K562 (cell line): ENCODE data around the gene CD47. TPM values are rescaled to one million over a fixed set of nuclear protein-coding genes. Genes with fewer than 3 reads are reported as not detected.
A peak's percentile ranks its signal among the peaks of the same experiment; 100 is the strongest.

Experiments
- ATAC-seq: fragments of 200-7000 bp; cut with Tn5 transposase; 3 replicates; pipeline ENCODE4 v1.9.1; 2020; ENCODE audit warnings: moderate library complexity
- BruUV-seq: library from RNA; stranded (reverse); fragments of 400-500 nt; replicated peaks from 2 replicates; lab custom pipeline; 2021; lab: Mats Ljungman, UMichigan
- CTCF ChIA-PET: fragments of 300-600 bp; formaldehyde crosslinking; extraction: SDS; loops from one replicate; lab custom pipeline; 2021; ENCODE audit warnings: low intra/inter-chr PET ratio; lab: Yijun Ruan, JAX
- POLR2A ChIA-PET: fragments of 300-600, 350-650 bp; sonication (Branson Sonifier 250); formaldehyde crosslinking; extraction: SDS; loops from one replicate; lab custom pipeline; 2021; ENCODE audit warnings: antibody characterized with exemption, inconsistent platforms; lab: Yijun Ruan, JAX
- DNase-seq, 4 experiments: peaks; one replicate each; pipeline versions ENCODE4 v3.0.0 to v3.0.0-alpha.2; 2011 to 2018; ENCODE audit warnings: low spot score in 3 of 4, mixed read lengths in 3 of 4; ENCODE audit errors: extremely low read depth in 1 of 4
- FAIRE-seq: peaks from 2 replicates; lab custom pipeline; 2011; peaks lifted over from hg19 to GRCh38; lab: Jason Lieb, UNC
- H2AFZ ChIP-seq: 2 replicates; pipeline ENCODE4 v1.6.0; 2011; ENCODE audit warnings: low read depth, low read length, control low read depth, inconsistent platforms
- H3K27ac ChIP-seq: fragments of 200-600 bp; 3 replicates; pipeline ENCODE4 v1.8.0; 2011; ENCODE audit warnings: low read depth, mild to moderate bottlenecking, control low read depth, inconsistent platforms, low read length, moderate library complexity, mixed read lengths; ENCODE audit errors: extremely low read depth
- H3K27me3 ChIP-seq, 2 experiments: fragments of 300-600 bp in 1 of 2; 2 replicates in 1 of 2; 3 replicates in 1 of 2; pipeline versions ENCODE4 v1.6.0 to v1.8.0; 2011; ENCODE audit warnings: inconsistent platforms in 2 of 2, low read length in 2 of 2, mild to moderate bottlenecking in 1 of 2, mixed read lengths in 1 of 2, moderate library complexity in 1 of 2; ENCODE audit not compliant: control insufficient read depth in 2 of 2, insufficient read depth in 2 of 2
- H3K36me3 ChIP-seq: fragments of 300-600 bp; 3 replicates; pipeline ENCODE4 v1.8.0; 2011; ENCODE audit warnings: mild to moderate bottlenecking, low read length, inconsistent platforms; ENCODE audit not compliant: control insufficient read depth, insufficient read depth
- H3K4me1 ChIP-seq, 2 experiments: fragments of 200-600 bp in 1 of 2; replicated peaks in 1 of 2; 2 replicates in 1 of 2; 3 replicates in 1 of 2; pipeline versions ENCODE4 v1.5.1 to v1.8.0; 2011; ENCODE audit warnings: inconsistent platforms in 2 of 2, low read length in 2 of 2, mild to moderate bottlenecking in 1 of 2, mixed read lengths in 1 of 2, moderate library complexity in 1 of 2; ENCODE audit not compliant: control insufficient read depth in 2 of 2, insufficient read depth in 2 of 2
- H3K4me2 ChIP-seq: 2 replicates; pipeline ENCODE4 v1.6.1; 2011; ENCODE audit warnings: low read length, control low read depth, inconsistent platforms, mixed read lengths; ENCODE audit not compliant: insufficient read depth
- H3K4me3 ChIP-seq: fragments of 200-600 bp; sonication (generic), shearing (Covaris generic); 2 replicates; pipeline ENCODE4 v1.5.1; 2016; ENCODE audit warnings: control low read depth, inconsistent platforms
- H3K79me2 ChIP-seq: fragments of 200-600 bp; 3 replicates; pipeline ENCODE4 v1.8.0; 2011; ENCODE audit warnings: low read length, inconsistent platforms; ENCODE audit not compliant: control insufficient read depth, insufficient read depth
- H3K9ac ChIP-seq, 2 experiments: 2 replicates each; pipeline versions ENCODE4 v1.6.0 to v1.6.1; 2011; ENCODE audit warnings: low read depth in 2 of 2, low read length in 2 of 2, control low read depth in 1 of 2, inconsistent platforms in 1 of 2, mild to moderate bottlenecking in 1 of 2, mixed read lengths in 1 of 2; ENCODE audit not compliant: insufficient read depth in 1 of 2
- H3K9me1 ChIP-seq: one replicate; pipeline ENCODE4 v1.6.0; 2011; ENCODE audit warnings: inconsistent platforms, mild to moderate bottlenecking, low read length, moderate library complexity; ENCODE audit not compliant: control insufficient read depth, insufficient read depth
- H3K9me3 ChIP-seq: replicated peaks from 2 replicates; pipeline ENCODE4 v1.5.1; 2011; ENCODE audit warnings: low read depth, low read length, inconsistent platforms; ENCODE audit not compliant: control insufficient read depth, insufficient read depth
- H4K20me1 ChIP-seq: replicated peaks from 2 replicates; pipeline ENCODE4 v1.6.1; 2011; ENCODE audit warnings: low read length, inconsistent platforms, mixed read lengths; ENCODE audit not compliant: control insufficient read depth, insufficient read depth
- POLR2AphosphoS5 ChIP-seq: IDR thresholded peaks from 2 replicates; pipeline ENCODE4 v1.6.1; 2011; ENCODE audit warnings: mild to moderate bottlenecking, low read depth, low read length, moderate library complexity; ENCODE audit not compliant: control insufficient read depth, insufficient read depth
- RNF2 ChIP-seq: sonication (generic); IDR thresholded peaks from 2 replicates; pipeline ENCODE4 v1.6.1; 2016
- ZKSCAN3 ChIP-seq: fragments of 250-450 bp; sonication (Bioruptor Pico); IDR thresholded peaks from 2 replicates; pipeline ENCODE4 v1.4.0; 2020
- WGBS: fragments of 100-300 bp; shearing (Covaris generic); methylation state at CpG from one replicate; pipeline ENCODE4 v1.1.6; 2016; ENCODE audit warnings: low coverage, mixed read lengths; ENCODE audit not compliant: insufficient coverage; ENCODE audit errors: missing lambda C conversion rate; 5-methylcytosine and 5-hydroxymethylcytosine counted together
- in situ Hi-C: fragments of 300-500 bp; cut with MboI; formaldehyde crosslinking; loops from 4 replicates; pipeline ENCODE4 v1.15.0; 2018; ENCODE audit warnings: inconsistent platforms, mixed read lengths
- intact Hi-C: fragments of 100-400 bp; cut with micrococcal nuclease; formaldehyde crosslinking; loops from 2 replicates; pipeline ENCODE4 v1.14.2; 2022
- polyA plus RNA-seq, 8 experiments: library from polyadenylated mRNA; depleted of rRNA in 4 of 8; stranded (reverse) in 5 of 8; unstranded in 3 of 8; fragments of >200 nt; fragmentation: Nextera tagmentation in 2 of 8; fragmentation: Illumina TruSeq in 1 of 8; extraction: Ambion mirVana in 2 of 8; extraction: Trizol in 1 of 8; gene quantifications; 2 replicates each; pipeline versions ENCODE4 v1.2.1 to v1.2.3, GENCODE V29; 2011 to 2014; ENCODE audit warnings: inconsistent platforms in 1 of 8, missing spikeins in 1 of 8
- total RNA-seq, 7 experiments: library from RNA; depleted of rRNA in 6 of 7; stranded (reverse); fragments of >200 nt in 6 of 7; fragmentation: Illumina TruSeq in 2 of 7; extraction: Trizol in 2 of 7; gene quantifications; 2 replicates each; pipeline versions ENCODE4 v1.2.1 to v1.2.3, GENCODE V29; 2011 to 2021; ENCODE audit warnings: low replicate concordance in 1 of 7
- TF ChIP-seq, protein P1 (sequence below), 3 experiments: fragments of 200-800 bp in 1 of 3; fragments of 250-450 bp in 1 of 3; fragments of 450-650 bp in 1 of 3; sonication (Bioruptor Pico) in 1 of 3; sonication (Bioruptor generic) in 1 of 3; formaldehyde crosslinking in 1 of 3; IDR thresholded peaks; 2 replicates each; pipeline versions ENCODE4 v1.6.1 to v1.8.0; 2016 to 2022; ENCODE audit warnings: mild to moderate bottlenecking in 2 of 3, missing genetic modification characterization in 2 of 3, missing compliant biosample characterization in 1 of 3, moderate library complexity in 1 of 3
- TF ChIP-seq, protein P2 (sequence below): fragments of 450-650 bp; IDR thresholded peaks from 2 replicates; pipeline ENCODE4 v1.6.1; 2018; ENCODE audit not compliant: partially characterized antibody
- TF ChIP-seq, protein P3 (sequence below): fragments of 450-650 bp; IDR thresholded peaks from 2 replicates; pipeline ENCODE4 v1.7.1; 2018; ENCODE audit warnings: mild to moderate bottlenecking, low read depth; ENCODE audit not compliant: partially characterized antibody

The CD47 gene
- total and polyA plus RNA-seq, 9 of the 15 experiments (the other 6 are each of a cell fraction or from before 2014, with no cell fraction given): 10.2 to 62.6 (median 36.3) TPM

DNA sequence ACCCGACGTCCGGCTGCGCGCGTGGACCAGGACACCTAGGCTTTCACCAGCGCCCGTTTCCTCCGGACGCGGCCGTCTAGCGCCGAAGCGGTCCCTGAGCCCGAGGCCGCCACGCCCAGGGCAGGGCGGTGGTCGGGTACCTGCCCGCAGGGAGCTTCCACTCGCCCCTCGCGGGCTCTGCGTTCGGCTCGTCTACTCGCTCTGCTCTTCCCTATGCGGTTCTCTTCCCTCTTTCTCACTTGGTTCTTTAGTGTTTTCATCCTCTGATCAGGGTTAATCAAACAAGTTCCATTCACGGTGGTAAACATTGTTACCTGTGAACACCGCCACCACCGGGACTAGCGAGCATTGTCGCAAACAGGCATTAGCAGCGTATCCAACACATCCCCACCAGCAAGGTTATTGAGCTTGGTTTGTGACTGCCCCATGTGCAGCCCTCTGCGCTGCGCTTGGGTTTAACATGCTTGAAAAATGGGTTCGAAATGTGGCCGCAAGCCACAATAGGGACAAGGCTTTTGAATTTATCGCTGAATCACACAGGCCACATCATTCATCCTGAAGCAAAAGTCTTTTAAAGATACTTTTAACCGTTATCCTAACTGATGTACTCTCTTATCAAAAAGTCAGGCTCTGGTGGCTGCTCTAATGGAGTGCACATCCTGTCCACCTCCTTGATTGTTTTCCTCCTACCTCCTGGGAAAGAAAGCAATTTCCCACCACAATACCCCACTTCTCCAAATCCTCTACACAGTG is 843 bp upstream of the CD47 start (continued):
- TF ChIP-seq, protein P1, sequence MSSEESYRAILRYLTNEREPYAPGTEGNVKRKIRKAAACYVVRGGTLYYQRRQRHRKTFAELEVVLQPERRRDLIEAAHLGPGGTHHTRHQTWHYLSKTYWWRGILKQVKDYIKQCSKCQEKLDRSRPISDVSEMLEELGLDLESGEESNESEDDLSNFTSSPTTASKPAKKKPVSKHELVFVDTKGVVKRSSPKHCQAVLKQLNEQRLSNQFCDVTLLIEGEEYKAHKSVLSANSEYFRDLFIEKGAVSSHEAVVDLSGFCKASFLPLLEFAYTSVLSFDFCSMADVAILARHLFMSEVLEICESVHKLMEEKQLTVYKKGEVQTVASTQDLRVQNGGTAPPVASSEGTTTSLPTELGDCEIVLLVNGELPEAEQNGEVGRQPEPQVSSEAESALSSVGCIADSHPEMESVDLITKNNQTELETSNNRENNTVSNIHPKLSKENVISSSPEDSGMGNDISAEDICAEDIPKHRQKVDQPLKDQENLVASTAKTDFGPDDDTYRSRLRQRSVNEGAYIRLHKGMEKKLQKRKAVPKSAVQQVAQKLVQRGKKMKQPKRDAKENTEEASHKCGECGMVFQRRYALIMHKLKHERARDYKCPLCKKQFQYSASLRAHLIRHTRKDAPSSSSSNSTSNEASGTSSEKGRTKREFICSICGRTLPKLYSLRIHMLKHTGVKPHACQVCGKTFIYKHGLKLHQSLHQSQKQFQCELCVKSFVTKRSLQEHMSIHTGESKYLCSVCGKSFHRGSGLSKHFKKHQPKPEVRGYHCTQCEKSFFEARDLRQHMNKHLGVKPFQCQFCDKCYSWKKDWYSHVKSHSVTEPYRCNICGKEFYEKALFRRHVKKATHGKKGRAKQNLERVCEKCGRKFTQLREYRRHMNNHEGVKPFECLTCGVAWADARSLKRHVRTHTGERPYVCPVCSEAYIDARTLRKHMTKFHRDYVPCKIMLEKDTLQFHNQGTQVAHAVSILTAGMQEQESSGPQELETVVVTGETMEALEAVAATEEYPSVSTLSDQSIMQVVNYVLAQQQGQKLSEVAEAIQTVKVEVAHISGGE (CRISPR knock-in tag; IDR thresholded peaks at IDR 0.05): 0 out of 6 replicates have a peak, but pooled peaks of 1 of the 3 experiments have one; percentile 18

DNA sequence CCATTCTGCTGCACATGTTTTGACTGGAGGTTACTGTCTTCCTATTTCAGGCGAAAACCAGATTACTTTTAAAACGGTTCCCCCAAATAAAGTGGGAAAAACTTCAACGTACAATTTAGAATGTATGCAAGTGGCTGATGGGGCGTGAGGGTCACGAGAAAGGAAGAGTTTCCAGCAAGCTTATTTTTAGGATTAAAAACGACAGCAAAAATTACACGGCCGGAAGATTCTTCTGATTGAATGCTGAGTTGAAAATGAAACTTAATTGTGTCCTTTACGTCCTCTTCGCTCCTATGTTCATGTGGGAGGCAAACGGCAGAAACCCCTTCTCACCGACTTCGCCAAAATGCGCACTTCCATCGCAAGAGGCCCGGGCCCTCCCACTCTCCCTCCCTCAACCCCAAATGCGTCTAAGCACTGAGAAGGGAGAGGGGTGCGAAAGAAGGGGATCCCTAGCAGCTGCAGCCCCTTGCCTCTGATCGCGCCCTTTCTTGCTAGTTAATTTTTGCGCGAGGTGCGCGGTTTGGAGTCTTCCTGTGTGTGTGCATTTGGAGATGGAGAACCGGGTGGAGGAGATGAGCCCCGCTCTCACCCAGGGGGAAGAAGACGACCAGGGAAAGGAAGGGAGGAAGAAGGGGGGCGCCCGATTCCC is 656 bp downstream of the CD47 start:
- in situ Hi-C loops (no loop called here), intact Hi-C loops (no loop called here)
- no peak for FAIRE-seq
- CTCF ChIA-PET: no interaction called here
- Histone ChIP-seq H3K9me3 (peaks cover 5% of the 10 kb centered on the region; the same call in 1 of the 2 replicates), H3K4me2 (peak overlapping the region; percentile 85), H3K9me1 (no peaks in the 10 kb centered on the region), H3K36me3 (no peaks in the 10 kb centered on the region), H3K9ac (peak overlapping the region; percentile 67 to 91), H2AFZ (peak overlapping the region; percentile 79), H4K20me1 (no peaks in the 10 kb centered on the region), H3K27ac (peak overlapping the region; percentile 88), H3K79me2 (peaks cover 41% of the 10 kb centered on the region), H3K4me1 (peaks cover 9 to 38% of the 10 kb centered on the region in 2 experiments), H3K27me3 (no peaks in the 10 kb centered on the region), H3K4me3 (peak overlapping the region; percentile 78)
- ATAC-seq: peak; percentile 48
- POLR2A ChIA-PET: no interaction called here
- no TSS peak for BruUV-seq
- DNase-seq: peak in 2 of 4 experiments; percentile 24 to 41
- under 1% methylated on average over 23 of the region's 29 CpGs for WGBS
- TF ChIP-seq, protein P2, sequence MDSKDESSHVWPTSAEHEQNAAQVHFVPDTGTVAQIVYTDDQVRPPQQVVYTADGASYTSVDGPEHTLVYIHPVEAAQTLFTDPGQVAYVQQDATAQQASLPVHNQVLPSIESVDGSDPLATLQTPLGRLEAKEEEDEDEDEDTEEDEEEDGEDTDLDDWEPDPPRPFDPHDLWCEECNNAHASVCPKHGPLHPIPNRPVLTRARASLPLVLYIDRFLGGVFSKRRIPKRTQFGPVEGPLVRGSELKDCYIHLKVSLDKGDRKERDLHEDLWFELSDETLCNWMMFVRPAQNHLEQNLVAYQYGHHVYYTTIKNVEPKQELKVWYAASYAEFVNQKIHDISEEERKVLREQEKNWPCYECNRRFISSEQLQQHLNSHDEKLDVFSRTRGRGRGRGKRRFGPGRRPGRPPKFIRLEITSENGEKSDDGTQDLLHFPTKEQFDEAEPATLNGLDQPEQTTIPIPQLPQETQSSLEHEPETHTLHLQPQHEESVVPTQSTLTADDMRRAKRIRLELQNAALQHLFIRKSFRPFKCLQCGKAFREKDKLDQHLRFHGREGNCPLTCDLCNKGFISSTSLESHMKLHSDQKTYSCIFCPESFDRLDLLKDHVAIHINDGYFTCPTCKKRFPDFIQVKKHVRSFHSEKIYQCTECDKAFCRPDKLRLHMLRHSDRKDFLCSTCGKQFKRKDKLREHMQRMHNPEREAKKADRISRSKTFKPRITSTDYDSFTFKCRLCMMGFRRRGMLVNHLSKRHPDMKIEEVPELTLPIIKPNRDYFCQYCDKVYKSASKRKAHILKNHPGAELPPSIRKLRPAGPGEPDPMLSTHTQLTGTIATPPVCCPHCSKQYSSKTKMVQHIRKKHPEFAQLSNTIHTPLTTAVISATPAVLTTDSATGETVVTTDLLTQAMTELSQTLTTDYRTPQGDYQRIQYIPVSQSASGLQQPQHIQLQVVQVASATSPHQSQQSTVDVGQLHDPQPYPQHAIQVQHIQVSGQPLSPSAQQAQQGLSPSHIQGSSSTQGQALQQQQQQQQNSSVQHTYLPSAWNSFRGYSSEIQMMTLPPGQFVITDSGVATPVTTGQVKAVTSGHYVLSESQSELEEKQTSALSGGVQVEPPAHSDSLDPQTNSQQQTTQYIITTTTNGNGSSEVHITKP: peak; percentile 11
- TF ChIP-seq RNF2: 0 out of 2 replicates have a peak, but pooled peaks have one; percentile 17
- TF ChIP-seq POLR2AphosphoS5: 0 out of 2 replicates have a peak, but pooled peaks have one; percentile 4
- TF ChIP-seq ZKSCAN3 (CRISPR knock-in tag): no peak
- TF ChIP-seq, protein P3, sequence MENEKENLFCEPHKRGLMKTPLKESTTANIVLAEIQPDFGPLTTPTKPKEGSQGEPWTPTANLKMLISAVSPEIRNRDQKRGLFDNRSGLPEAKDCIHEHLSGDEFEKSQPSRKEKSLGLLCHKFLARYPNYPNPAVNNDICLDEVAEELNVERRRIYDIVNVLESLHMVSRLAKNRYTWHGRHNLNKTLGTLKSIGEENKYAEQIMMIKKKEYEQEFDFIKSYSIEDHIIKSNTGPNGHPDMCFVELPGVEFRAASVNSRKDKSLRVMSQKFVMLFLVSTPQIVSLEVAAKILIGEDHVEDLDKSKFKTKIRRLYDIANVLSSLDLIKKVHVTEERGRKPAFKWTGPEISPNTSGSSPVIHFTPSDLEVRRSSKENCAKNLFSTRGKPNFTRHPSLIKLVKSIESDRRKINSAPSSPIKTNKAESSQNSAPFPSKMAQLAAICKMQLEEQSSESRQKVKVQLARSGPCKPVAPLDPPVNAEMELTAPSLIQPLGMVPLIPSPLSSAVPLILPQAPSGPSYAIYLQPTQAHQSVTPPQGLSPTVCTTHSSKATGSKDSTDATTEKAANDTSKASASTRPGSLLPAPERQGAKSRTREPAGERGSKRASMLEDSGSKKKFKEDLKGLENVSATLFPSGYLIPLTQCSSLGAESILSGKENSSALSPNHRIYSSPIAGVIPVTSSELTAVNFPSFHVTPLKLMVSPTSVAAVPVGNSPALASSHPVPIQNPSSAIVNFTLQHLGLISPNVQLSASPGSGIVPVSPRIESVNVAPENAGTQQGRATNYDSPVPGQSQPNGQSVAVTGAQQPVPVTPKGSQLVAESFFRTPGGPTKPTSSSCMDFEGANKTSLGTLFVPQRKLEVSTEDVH: no peak
